ENCODE data around the gene NLGN4Y. TPM values are rescaled to one million over a fixed set of nuclear protein-coding genes. Genes with fewer than 3 reads are reported as not detected.

Gene NLGN4Y
- polyA plus RNA-seq, 1 of the 3 experiments (the other 2 are of a cell fraction) = not detected

GRCh38 chrY:14586725-14587124 lies 62.4 kb downstream of the NLGN4Y start:
- POLR2A ChIA-PET = no interaction called here
- TF ChIP-seq TEAD4 (IDR thresholded peaks at IDR 0.05; ENCODE audit: borderline replicate concordance, insufficient read depth) (no peak), REST (IDR thresholded peaks at IDR 0.05; ENCODE audit: low read depth, low read length) (no peak), YY1 (IDR thresholded peaks at IDR 0.05; ENCODE audit: low read depth) (no peak), USF1 (IDR thresholded peaks at IDR 0.05; ENCODE audit: borderline replicate concordance, low read depth) (no peak)
- CTCF ChIA-PET = no interaction called here
- DNase-seq = no peak
- H3K4me3 ChIP-seq (ENCODE audit: low read depth in 2 of 2, low read length in 1 of 2) = no peak overlapping the region
- no peaks in the 10 kb centered on the region for H3K79me2 ChIP-seq (ENCODE audit: insufficient read depth)
- no peak overlapping the region for H3K27ac ChIP-seq (ENCODE audit: low read depth in 2 of 2, low read length in 1 of 2)
- no peaks in the 10 kb centered on the region for H3F3A ChIP-seq (replicated peaks; ENCODE audit: insufficient read depth)
- no peak overlapping the region for H2AFZ ChIP-seq (ENCODE audit: low read depth)
- no peaks in the 10 kb centered on the region for H3K9me3 ChIP-seq
- no peak overlapping the region for H3K9ac ChIP-seq
- no peak overlapping the region for H3K4me2 ChIP-seq
- H3K27me3 ChIP-seq (ENCODE audit: insufficient read depth) = no peaks in the 10 kb centered on the region
- no CpG with 5 or more reads among the region's 4 CpGs for WGBS (ENCODE audit: low lambda C conversion rate)
- no peaks in the 10 kb centered on the region for H3K4me1 ChIP-seq (ENCODE audit: control insufficient read depth in 1 of 2, insufficient read depth in 2 of 2, low read depth in 1 of 2, low read length in 1 of 2)
- H3K9me2 ChIP-seq = no peaks in the 10 kb centered on the region
- H4K20me1 ChIP-seq (ENCODE audit: insufficient read depth) = no peaks in the 10 kb centered on the region
- no peaks in the 10 kb centered on the region for H3K36me3 ChIP-seq (replicated peaks in 1 of 2; ENCODE audit: control insufficient read depth in 1 of 2, insufficient read depth in 2 of 2, low read length in 1 of 2)

GRCh38 chrY:14601372-14601771 lies 77.0 kb downstream of the NLGN4Y start:
- Histone ChIP-seq H3K9ac (no peak overlapping the region), H3K79me2 (ENCODE audit: insufficient read depth) (no peaks in the 10 kb centered on the region), H3K4me2 (no peak overlapping the region), H3F3A (replicated peaks; ENCODE audit: insufficient read depth) (no peaks in the 10 kb centered on the region), H3K36me3 (replicated peaks in 1 of 2; ENCODE audit: control insufficient read depth in 1 of 2, insufficient read depth in 2 of 2, low read length in 1 of 2) (no peaks in the 10 kb centered on the region), H3K9me2 (no peaks in the 10 kb centered on the region), H4K20me1 (ENCODE audit: insufficient read depth) (no peaks in the 10 kb centered on the region), H3K27me3 (ENCODE audit: insufficient read depth) (no peaks in the 10 kb centered on the region), H3K4me3 (ENCODE audit: low read depth in 2 of 2, low read length in 1 of 2) (no peak overlapping the region), H2AFZ (ENCODE audit: low read depth) (no peak overlapping the region), H3K9me3 (no peaks in the 10 kb centered on the region), H3K27ac (ENCODE audit: low read depth in 2 of 2, low read length in 1 of 2) (no peak overlapping the region), H3K4me1 (ENCODE audit: control insufficient read depth in 1 of 2, insufficient read depth in 2 of 2, low read depth in 1 of 2, low read length in 1 of 2) (no peaks in the 10 kb centered on the region)
- POLR2A ChIA-PET = no interaction called here
- TF ChIP-seq CTCF (IDR thresholded peaks at IDR 0.05) (no peak), EZH2phosphoT487 (IDR thresholded peaks at IDR 0.05; ENCODE audit: borderline replicate concordance, low read depth) (no peak), TAF1 (IDR thresholded peaks at IDR 0.05; ENCODE audit: borderline replicate concordance, low read depth, low read length) (no peak), GABPA (IDR thresholded peaks at IDR 0.05; ENCODE audit: low read depth) (no peak), RFX5 (IDR thresholded peaks at IDR 0.05; ENCODE audit: low read length) (no peak), USF1 (IDR thresholded peaks at IDR 0.05; ENCODE audit: borderline replicate concordance, low read depth) (no peak)
- CTCF ChIA-PET = no interaction called here
- DNase-seq = no peak
- WGBS (ENCODE audit: low lambda C conversion rate) = no CpG with 5 or more reads among the region's 11 CpGs
